GM21367 (cell line): ENCODE data around the gene PTPN14.

ENCODE experiments used
- ATAC-seq: cut with Tn5 transposase; IDR thresholded peaks from one replicate; pipeline ENCODE4 v1.9.1; 2021; ENCODE audit not compliant: unreplicated experiment

The PTPN14 gene

DNA sequence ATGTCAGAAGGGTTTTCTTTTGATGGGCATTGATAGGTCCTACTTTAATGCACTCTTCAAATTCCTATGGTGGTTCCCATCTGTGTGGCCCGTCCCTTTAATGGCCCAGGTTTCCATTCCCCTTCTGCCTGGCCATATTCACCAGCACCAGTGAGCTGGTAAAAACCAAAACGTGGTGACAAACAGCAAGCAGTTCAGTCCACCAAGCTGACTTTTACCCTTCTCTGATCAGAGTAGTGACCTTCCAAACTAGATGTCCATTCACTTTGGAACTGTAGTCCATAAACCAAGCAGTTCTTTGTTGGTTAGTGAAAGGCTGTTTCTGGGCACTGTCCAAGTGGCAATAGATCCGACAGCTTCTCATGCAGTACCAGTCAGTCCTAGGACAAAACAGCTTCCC, 209.9 kb downstream of the PTPN14 start:
- ATAC-seq, result no peak

DNA sequence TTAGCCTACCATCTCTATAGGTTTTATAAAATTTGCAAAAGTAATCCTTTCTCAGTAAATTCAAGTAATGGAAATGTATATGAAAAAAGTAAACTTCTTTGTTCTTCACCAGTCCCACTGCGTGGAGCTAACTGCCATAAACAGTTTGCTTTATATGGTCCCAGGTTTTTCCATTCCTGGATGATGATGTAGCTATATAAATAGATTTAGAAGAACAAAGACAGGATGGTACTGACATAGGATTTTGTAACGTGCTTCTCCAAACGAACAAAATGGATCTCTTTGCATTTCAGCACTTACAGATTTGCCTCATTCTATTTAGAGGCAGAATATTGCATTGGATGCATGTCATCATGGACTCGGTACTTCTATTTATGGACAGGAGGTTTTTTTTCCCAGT, 213.2 kb downstream of the PTPN14 start:
- ATAC-seq, result no peak

DNA sequence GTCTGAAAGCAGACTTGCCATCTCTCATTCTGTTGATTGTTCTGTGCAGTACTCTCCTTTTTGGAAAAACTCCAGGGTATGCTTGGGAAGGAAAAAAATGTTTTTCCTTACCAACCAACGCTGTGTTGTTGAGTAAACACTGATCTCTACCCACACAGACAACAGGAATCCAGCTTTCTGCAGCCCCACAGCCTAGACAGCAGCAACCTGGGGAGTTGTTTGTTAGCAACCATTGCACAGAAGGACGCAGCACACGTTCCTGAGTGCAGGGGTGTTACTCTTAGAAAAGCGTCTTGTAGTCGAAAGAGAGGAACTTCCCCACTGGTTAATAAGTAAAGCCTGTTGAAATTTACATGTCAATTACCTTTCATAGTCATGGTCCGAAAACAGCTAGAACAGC, 213.9 kb downstream of the PTPN14 start:
- no peak for ATAC-seq

DNA sequence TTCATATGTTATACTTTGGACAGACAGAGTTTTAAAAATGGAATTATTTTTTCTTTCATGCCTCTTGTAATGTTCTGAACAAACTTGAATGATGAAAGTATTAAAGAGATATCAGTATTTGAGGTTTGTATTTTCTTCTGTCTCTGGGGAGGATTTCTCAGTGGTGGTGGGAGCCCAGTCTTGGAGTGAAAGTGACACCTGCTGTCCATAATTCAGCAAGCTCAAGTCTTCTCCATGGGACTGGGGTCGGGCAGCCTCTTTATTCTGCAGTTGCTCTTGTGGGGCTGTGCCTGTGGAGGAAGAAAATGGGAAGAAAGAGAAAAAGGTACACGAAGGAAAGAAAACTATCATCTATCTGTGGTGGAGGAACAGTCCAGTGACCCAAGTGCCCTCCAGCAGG, 214.4 kb downstream of the PTPN14 start:
- ATAC-seq, result no peak

DNA sequence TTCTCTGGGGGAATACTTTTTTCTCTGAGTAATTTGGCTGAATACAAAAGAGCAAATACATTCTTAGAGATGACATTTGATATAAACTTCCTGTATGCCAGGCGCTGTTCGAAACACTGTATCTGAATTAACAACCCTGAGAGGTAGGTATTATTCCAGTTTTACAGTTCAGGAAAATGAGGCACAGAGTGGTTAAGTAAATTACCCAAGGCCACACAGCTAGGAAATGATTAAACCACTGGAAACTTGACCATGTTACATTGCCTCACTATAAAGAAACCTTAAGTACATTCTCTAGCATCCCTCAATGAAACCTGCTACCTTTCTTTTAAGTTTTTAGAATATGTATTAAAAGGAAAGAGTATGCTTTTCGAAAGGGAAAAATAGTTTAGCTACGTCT, 215.8 kb downstream of the PTPN14 start:
- no peak for ATAC-seq

DNA sequence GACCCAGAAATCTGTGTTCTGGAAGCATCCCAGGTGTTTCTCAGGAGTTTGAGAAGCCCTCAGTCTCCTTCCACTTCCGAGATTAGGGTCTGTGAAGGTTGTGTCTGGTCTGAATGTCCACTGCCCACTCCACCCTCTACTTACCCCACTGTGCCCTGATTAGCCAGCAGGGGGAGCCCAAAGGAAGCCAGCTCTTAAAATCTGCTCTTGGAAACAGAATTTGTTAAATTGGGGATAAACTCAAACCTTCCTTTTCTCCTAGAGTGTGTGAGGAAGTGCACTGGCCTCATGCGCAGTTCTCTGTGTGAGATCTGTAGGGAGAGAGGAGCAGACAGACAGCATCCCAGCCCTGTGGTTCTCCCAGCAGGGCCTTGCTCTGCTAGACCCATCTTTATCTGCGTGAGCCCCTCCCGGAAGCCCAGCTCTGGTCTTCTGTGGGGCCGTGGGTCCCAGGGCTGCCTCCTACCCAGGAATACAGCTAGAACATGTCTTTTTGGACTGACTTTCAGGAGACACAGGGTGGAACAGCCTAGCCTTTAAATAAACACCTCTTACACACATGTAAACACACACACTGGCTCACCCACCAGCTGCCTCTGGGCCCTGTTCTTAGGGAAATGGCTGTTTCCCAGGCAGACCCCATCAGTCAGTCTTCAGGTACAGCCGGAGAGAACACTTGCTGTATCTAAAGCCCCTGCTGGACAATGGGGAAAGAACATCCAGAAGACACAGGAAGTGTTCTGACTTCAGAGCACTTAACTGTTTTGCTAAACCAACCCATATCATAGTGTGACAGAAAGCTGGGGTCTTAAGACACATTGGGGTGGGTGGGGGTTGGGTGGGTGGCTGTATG, 218.2 kb downstream of the PTPN14 start:
- no peak for ATAC-seq

DNA sequence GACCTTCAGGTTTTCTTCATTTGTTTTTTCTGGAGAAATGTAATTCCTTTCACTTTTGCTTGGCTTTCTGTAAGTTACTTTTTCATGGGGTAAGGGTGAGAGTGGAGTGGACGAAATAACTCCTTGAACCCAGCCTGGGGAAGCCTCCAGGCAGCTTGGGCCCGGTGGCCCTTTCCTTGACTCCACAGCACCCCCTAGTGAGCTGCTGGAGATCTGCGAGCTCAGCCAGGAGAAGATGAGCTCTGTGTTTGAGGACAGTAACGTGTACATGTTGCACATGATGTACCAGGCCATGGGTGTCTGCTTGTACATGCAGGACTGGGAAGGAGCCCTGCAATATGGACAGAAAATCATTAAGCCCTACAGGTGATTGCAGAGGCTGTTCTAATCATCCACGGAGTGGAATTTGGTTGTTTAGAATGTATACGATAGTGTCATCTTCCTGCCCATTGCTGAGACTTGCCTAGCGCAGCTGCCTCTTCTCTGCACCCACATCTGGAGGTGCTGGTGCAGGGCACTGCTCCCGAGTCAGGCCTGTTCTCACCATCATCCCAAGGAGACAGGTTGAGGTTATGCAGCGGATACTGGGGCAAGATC, 219.5 kb downstream of the PTPN14 start:
- ATAC-seq, result peak; percentile 42

DNA sequence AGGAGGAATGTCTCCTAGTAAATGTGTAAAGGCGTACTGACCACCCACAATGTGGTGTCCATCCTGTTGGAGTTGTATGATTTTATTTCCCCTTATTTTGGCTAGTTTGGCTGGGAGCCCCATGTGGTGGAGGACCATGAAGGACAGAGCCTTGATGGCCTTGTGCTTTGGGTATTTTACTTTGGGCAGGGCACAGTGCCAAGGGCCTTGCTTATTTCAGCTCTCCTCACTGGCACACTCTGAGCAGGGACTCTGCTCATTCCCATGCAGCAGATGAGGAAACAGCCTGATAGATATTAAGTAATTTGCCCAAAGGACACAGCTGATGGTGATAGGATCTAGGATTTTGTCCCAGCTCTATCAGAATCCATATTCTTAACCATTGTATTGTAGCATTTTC, 220.2 kb downstream of the PTPN14 start:
- no peak for ATAC-seq

DNA sequence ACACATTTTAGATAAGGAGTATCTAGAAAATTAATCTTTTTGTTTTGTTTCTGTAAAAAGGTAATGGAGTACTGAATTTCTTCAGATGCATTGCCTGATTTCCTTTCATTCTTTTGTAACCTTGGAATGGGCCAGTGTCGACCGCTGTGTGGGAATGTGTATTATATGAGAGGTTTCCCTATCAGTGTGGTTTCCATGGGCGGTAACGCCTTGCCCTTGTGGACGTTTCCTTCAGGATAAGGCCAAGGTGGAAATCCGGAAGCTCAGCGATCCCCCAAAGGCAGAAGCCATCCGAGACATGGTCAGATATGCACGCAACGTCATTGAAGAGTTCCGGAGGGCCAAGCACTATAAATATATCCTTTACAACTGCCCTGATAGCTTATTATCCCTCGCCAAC, 220.7 kb downstream of the PTPN14 start:
- no peak for ATAC-seq

DNA sequence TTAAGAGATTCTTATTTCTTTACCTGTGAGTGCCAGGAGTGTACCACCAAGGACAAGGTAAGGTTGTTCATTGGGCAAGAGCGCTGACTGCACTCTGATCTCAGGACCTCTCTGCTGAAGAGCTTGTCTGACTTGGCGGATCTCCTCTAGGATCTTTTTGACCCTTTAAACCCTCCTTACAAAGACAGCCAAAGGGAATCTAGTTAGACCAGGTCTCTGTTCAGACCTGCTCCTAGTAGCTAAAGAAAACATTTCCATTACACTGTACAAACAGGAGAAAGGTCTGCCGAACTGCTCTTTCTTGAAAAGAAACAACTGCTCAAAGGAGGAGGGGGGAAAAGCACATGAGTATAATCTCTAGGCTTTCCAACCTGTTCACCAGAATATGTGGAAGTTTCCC, 221.2 kb downstream of the PTPN14 start:
- ATAC-seq, result no peak

DNA sequence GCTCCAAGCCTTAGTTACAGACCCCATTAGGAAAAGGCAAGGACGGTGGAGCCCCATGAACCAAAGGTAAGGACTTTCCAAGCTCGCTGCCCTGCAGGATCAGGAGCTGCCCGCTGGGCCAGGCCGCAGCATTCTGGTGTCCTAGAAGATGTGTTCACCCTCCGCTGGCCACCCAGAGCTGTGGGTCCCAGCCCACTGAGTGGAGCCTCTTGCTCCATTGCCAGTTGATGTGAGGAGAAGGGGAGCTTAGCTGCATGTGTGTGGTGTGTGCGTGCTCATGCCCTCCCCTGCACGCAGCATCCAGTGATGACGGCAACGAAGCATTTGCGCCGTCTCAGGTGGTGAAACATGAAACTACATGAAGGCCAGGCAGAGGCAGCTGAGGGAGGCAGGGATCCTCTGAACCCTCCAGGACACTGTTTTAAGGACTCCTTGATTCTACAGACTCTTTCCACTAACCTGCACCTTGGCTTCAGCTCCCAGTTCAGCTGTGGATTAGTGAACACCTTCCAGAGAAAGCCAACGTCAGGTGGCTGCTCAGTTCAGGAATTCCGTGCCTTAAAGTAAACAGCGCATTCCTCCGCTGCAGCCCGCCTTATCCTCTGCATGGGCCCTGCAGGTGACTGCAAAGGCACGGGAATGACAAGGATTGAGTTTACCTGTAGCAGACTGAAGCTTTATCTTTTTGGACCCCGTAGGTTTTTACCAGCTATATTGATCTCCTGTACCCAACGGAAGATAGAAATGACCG, 221.8 kb downstream of the PTPN14 start:
- no peak for ATAC-seq

DNA sequence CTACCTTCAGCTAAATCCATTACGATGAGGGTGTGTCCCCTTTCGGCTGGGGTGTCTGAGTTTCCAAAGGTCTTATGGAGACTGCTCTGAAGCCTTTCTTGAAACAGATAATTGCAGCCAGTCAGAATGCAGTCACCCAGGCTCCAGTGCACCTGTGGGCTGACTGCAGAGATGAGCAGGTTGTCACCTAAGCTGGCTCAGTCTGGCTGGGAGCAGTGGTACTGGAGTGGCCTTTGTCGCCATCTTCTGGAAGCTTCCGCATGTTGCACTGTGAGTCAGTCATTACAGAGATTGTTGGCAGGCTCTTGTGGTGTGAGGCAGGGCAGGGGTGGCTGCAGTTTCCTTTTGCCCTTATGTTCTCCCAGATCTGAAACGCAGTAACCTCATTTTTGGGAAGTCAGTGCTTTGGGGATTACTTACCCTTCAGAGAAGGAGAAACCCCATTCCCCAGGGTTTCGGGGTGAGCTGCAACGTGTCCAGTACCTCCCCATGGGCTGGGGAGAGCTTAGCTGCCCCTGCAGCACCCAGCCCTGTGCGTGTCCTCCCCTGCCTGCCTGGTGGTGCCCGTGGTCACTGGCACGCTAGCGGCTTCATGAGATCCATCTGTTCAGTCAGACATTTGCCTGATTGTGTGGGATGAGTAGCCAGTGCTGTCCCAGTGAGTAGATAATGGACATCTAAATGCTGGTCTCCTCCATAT, 222.5 kb downstream of the PTPN14 start:
- ATAC-seq, result peak; percentile 92

DNA sequence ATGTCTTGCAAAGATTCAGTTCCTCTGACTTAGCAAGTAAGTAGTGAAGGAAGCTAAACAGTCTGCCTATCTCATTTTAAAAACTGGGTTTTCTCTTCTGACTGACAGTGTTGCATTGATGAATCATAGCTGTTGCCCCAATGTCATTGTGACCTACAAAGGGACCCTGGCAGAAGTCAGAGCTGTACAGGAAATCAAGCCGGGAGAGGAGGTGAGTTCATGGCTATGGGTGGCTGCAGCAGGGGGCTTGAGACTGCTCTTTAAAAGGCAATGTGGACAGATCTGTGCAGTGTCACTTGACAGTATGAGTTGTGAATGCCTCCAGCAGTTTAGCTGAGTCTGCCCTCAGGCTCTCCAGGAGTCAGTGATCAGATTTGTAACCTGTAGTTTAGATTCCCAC, 223.9 kb downstream of the PTPN14 start:
- no peak for ATAC-seq

DNA sequence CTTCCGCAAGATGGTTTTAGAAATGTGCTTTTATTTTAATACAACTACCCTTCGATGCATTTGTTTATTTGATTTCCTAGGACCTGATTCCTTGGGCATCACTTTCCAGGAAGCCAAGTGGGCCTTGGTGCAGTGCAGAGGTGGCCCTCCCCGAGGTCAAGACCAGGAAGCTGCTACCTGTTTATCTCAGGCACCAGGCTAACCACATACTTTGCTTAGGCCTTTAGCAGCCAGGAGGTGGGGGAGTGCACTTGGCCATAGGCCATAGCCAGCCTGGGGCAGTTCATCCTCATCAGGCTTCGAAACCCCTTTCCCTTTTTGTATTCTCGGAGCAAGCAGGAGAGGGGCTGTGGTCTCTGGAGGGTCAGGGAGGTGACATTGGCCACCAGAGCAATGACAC, 225.0 kb downstream of the PTPN14 start:
- ATAC-seq, result peak; percentile 42

DNA sequence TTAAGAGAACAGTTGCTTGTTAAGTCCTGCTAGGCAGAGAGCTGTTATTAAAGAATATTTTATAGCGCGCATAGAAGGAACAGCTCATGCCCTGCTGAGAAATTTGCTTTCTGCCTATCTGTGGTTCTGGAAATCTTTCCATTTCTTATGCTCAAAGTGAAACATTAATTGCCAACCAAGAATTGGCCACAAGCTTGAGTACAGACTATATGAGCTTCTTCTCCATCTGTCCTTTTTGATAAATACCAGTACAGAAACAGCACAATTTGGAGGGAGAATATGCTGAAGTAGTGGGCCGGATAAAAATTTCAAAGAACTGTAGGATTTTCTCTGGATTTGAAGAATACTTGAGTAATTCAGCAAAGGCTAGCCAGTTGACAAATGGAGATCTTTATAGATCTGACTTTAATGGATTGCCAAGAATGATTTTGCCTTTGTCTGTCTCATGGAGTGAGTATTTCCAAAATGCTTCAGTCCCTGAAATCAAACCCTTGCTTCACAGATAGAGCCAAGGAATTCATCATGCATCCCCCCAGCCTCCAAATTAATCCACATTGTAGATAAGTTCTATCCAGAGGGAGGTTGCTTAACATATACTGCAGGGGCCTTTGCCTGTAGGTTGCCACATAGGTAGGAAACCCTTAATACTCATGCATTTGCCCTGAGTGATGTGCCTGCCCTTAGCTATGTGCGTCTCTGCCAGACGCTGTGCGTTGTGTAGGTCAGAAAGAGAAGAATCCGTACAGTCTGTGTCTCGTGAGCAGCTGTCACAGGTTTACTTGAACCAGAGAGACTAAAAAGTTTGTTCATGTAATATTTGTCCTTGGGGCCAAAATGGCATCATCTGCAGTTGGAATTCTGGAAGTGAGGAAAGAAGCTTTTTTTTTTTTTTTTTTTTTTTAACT, 226.3 kb downstream of the PTPN14 start:
- no peak for ATAC-seq

DNA sequence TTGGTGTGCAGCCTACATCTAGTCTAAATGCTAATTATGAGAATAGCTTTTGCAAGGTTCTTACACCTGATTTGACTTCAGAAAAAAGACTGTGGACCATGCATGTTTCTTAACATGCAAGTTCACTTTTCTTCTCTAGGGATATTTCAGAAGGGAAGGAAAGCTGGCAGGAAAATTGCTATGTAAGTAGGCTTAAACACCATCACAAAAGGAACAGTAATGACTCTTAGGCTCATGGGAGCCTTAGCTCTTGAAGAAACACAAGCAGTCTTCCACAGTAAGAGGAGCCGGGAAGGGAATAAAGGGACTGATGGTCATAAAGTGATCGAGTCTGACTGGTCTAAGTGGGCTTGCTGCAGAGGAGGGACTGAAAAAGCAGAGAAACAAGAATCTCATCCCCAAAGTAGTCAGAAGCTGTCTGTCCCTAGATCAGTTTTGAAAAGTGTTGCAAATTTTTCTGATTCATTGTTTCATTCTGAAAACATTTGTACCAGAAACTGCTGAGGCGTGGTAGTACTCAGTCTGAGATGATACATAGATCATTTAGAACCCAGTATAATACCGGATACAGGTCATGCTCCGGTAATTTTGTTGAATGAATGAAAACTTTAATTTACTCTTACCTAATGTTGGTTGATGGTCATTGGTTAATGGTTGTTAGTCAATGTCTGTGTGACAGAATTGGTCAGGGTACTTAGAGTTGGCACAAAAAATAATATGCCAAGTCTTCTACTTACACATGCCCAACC, 229.5 kb downstream of the PTPN14 start:
- peak; percentile 66 for ATAC-seq

DNA sequence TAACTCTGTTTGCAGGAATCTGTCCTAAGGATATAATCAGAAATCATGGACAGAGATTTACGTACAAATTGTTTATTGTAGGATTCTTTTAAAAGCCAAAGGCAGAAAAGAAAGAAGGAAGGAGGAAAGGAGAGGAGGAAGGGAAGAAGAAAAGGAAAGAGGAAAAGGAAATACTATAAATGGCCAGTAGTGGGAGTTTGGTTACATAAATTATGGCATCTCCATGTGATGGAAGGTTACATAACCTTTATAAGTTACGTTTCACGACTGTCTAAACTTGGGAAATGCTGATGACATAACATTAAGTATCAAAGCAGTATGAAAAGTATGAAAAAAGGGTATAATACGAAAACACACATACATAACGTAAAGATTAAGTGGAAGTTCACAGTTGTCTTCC, 231.5 kb downstream of the PTPN14 start:
- ATAC-seq, result no peak

DNA sequence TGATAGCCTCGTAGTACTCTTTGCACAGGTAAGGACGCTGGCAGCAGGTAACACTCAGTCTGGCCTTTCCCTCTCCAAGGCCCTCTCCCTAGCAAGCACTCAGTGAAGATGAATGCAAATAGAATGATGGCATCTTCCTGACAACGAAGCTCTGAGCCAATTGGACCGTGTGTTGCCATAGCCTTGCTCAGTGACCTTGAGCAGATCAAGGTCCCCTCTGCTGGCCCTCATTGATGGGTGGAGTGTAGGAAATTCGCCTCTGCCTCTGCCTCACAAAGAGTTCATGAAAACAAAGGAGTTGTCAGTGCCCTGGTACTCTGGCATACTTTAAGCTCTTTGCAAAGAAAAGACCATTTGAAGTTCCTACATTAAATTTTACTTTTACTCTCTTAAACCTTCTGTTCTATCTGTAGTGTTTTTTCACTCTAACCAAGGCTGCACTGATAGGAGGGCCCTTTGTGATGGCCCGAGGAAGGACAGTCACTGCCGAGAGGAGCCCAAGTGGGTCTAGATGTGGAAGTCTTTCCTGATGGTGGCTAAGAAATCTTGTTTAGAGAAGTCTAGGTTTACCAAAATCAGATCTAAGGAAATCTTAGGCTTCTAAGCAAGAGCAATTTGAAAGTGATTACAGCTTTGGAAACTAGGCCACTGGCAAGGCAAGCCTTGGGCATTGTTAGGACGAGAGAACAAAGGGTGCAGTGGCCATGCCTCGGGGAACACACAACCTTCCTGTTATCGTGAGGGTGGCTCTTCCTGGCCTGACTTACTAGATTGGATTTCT, 232.3 kb downstream of the PTPN14 start:
- no peak for ATAC-seq

DNA sequence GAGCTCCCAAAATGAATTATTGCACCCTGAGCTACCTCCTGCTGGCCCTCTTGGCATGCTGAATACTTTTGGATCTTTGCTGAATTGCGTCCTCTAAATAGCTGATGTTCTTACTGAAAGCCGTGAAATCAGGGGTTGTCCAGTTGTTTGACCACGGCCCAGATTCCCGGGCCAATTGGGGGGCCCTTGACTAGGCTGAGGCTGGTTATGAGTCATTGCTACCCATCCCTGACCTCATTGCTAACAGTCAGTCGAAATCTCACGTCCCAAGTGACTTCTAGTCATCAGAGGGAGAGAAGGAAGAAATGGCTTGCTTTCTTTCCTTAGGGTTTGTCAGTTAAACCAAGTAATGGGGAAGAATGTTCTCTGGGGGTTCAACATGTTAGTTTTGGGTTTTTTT, 233.0 kb downstream of the PTPN14 start:
- ATAC-seq, result no peak
